ENCODE data around the gene CCDC57.

Gene CCDC57

GRCh38 chr17:82126556-82127314 is 85.9 kb downstream of the CCDC57 start:
- Histone ChIP-seq H3K4me1 (ENCODE audit: control insufficient read depth, insufficient read depth, low read length) (no peaks in the 10 kb centered on the region), H3K9me3 (ENCODE audit: control insufficient read depth, insufficient read depth, low read length) (no peaks in the 10 kb centered on the region), H3K4me3 (ENCODE audit: low read depth, low read length) (no peak overlapping the region), H3K36me3 (ENCODE audit: control insufficient read depth, insufficient read depth, low read length) (peaks cover 5% of the 10 kb centered on the region), H3K9ac (ENCODE audit: low read depth, low read length) (peak overlapping the region; percentile 13), H3K27me3 (ENCODE audit: control insufficient read depth, insufficient read depth, low read length) (no peaks in the 10 kb centered on the region)

- no peaks in the 10 kb centered on the region for H3K4me1 ChIP-seq (ENCODE audit: control insufficient read depth, insufficient read depth, low read length)
- peaks cover 5% of the 10 kb centered on the region for H3K36me3 ChIP-seq (ENCODE audit: control insufficient read depth, insufficient read depth, low read length)
- no peaks in the 10 kb centered on the region for H3K9me3 ChIP-seq (ENCODE audit: control insufficient read depth, insufficient read depth, low read length)
- no peaks in the 10 kb centered on the region for H3K27me3 ChIP-seq (ENCODE audit: control insufficient read depth, insufficient read depth, low read length)
- no peak overlapping the region for H3K4me3 ChIP-seq (ENCODE audit: low read depth, low read length)
- no peak overlapping the region for H3K9ac ChIP-seq (ENCODE audit: low read depth, low read length)
Observed at GRCh38 chr17:82124101-82124500, 88.5 kb downstream of the CCDC57 start.

- Histone ChIP-seq H3K4me1 (ENCODE audit: control insufficient read depth, insufficient read depth, low read length) (peaks cover 2% of the 10 kb centered on the region), H3K27me3 (ENCODE audit: control insufficient read depth, insufficient read depth, low read length) (no peaks in the 10 kb centered on the region), H3K4me3 (ENCODE audit: low read depth, low read length) (no peak overlapping the region), H3K36me3 (ENCODE audit: control insufficient read depth, insufficient read depth, low read length) (peaks cover 5% of the 10 kb centered on the region), H3K9ac (ENCODE audit: low read depth, low read length) (no peak overlapping the region), H3K9me3 (ENCODE audit: control insufficient read depth, insufficient read depth, low read length) (no peaks in the 10 kb centered on the region)
Observed at GRCh38 chr17:82121660-82122629, 90.7 kb downstream of the CCDC57 start.

DNA sequence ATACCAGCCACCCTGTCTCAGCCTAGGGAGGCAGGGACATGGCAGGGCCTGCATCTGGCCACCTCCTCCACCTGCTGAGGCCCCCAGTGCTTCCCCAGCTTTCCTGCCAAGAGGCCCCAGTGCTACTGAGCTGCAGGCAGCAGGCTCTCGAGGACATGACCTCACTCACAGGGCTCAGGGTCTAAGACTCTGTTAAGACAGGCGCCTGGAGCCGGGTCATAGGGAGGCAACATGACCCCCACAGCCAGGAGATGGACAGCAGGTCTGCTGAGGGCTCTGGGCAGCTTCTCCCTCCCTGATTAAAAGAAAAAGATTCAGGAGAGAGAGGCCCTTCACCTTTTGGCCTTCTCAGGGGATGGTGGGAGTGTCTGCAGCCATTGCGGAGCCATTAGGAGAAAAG is 91.4 kb downstream of the CCDC57 start:
- H3K4me1 ChIP-seq (ENCODE audit: control insufficient read depth, insufficient read depth, low read length): peaks cover 2% of the 10 kb centered on the region
- no peak overlapping the region for H3K4me3 ChIP-seq (ENCODE audit: low read depth, low read length)
- no peaks in the 10 kb centered on the region for H3K9me3 ChIP-seq (ENCODE audit: control insufficient read depth, insufficient read depth, low read length)
- no peaks in the 10 kb centered on the region for H3K36me3 ChIP-seq (ENCODE audit: control insufficient read depth, insufficient read depth, low read length)
- H3K27me3 ChIP-seq (ENCODE audit: control insufficient read depth, insufficient read depth, low read length): no peaks in the 10 kb centered on the region
- H3K9ac ChIP-seq (ENCODE audit: low read depth, low read length): no peak overlapping the region

- H3K4me3 ChIP-seq (ENCODE audit: low read depth, low read length): no peak overlapping the region
- H3K4me1 ChIP-seq (ENCODE audit: control insufficient read depth, insufficient read depth, low read length): peaks cover 2% of the 10 kb centered on the region
- H3K27me3 ChIP-seq (ENCODE audit: control insufficient read depth, insufficient read depth, low read length): no peaks in the 10 kb centered on the region
- no peak overlapping the region for H3K9ac ChIP-seq (ENCODE audit: low read depth, low read length)
- H3K36me3 ChIP-seq (ENCODE audit: control insufficient read depth, insufficient read depth, low read length): no peaks in the 10 kb centered on the region
- H3K9me3 ChIP-seq (ENCODE audit: control insufficient read depth, insufficient read depth, low read length): no peaks in the 10 kb centered on the region
Observed at GRCh38 chr17:82120148-82120547, 92.5 kb downstream of the CCDC57 start.

GRCh38 chr17:82118815-82119380 is 93.7 kb downstream of the CCDC57 start:
- no peak overlapping the region for H3K4me3 ChIP-seq (ENCODE audit: low read depth, low read length)

DNA sequence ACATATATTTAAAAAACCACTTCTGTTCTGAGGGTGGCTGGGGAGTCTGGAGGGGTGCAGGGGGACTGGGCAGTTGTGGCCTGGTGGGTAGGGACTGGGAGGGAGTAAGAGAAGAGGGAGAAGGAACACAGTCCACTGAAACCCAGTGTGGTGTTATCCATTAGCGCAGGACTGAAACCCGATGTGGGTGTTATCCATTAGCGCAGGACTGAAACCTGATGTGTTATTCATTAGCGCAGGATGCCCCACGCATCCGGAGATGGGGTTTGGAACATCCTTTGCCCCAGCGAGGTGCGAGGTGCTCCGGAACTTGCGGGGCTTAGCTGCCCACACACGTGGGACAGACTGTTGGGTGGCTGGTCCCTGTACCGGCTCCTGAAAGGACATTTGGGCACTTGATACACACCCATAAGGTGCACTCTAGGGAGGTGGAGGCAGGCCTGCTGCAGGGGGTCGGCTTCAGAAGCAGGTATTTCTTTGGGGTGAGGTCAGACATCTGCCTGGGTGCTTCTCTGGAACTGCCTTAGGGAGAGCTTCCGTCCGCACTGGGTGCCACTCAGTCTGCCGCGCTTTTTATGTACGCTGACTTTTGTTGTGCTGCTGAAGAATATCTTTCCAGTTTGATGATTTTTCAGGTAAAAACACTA is 94.4 kb downstream of the CCDC57 start:
- peaks cover 2% of the 10 kb centered on the region for H3K4me1 ChIP-seq (ENCODE audit: control insufficient read depth, insufficient read depth, low read length)
- H3K4me3 ChIP-seq (ENCODE audit: low read depth, low read length): no peak overlapping the region
- no peaks in the 10 kb centered on the region for H3K36me3 ChIP-seq (ENCODE audit: control insufficient read depth, insufficient read depth, low read length)
- H3K27me3 ChIP-seq (ENCODE audit: control insufficient read depth, insufficient read depth, low read length): no peaks in the 10 kb centered on the region
- no peak overlapping the region for H3K9ac ChIP-seq (ENCODE audit: low read depth, low read length)
- no peaks in the 10 kb centered on the region for H3K9me3 ChIP-seq (ENCODE audit: control insufficient read depth, insufficient read depth, low read length)

More at GRCh38 chr17:82118815-82119380, 93.7 kb downstream of the CCDC57 start:
- no peaks in the 10 kb centered on the region for H3K27me3 ChIP-seq (ENCODE audit: control insufficient read depth, insufficient read depth, low read length)
- no peaks in the 10 kb centered on the region for H3K9me3 ChIP-seq (ENCODE audit: control insufficient read depth, insufficient read depth, low read length)
- no peaks in the 10 kb centered on the region for H3K36me3 ChIP-seq (ENCODE audit: control insufficient read depth, insufficient read depth, low read length)
- H3K4me1 ChIP-seq (ENCODE audit: control insufficient read depth, insufficient read depth, low read length): peaks cover 2% of the 10 kb centered on the region
- no peak overlapping the region for H3K9ac ChIP-seq (ENCODE audit: low read depth, low read length)

GRCh38 chr17:82117139-82118090 is 95.2 kb downstream of the CCDC57 start:
- Histone ChIP-seq H3K4me3 (ENCODE audit: low read depth, low read length) (no peak overlapping the region), H3K4me1 (ENCODE audit: control insufficient read depth, insufficient read depth, low read length) (peaks cover 2% of the 10 kb centered on the region), H3K9me3 (ENCODE audit: control insufficient read depth, insufficient read depth, low read length) (no peaks in the 10 kb centered on the region), H3K27me3 (ENCODE audit: control insufficient read depth, insufficient read depth, low read length) (no peaks in the 10 kb centered on the region), H3K36me3 (ENCODE audit: control insufficient read depth, insufficient read depth, low read length) (no peaks in the 10 kb centered on the region), H3K9ac (ENCODE audit: low read depth, low read length) (no peak overlapping the region)

DNA sequence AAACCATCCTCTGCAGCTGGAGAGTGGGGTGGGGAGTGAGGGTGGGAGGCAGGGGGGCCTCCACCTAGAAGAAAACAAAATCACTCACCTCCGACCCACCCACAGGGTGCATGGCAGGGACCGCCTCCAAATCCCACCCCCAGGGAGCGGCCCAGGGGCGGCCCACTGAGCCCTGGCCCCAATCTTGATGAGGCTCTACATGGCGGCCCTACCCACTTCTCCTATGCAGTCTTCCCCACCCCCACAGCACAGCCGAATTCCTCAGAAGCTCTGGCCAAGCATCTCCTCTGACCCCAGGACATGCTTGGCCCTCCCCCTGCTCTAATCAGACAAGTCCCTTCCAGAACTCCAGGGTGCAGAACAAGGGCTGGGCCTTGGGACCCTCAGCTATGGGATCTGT is 96.4 kb downstream of the CCDC57 start:
- Histone ChIP-seq H3K27me3 (ENCODE audit: control insufficient read depth, insufficient read depth, low read length) (no peaks in the 10 kb centered on the region), H3K4me1 (ENCODE audit: control insufficient read depth, insufficient read depth, low read length) (peaks cover 2% of the 10 kb centered on the region), H3K4me3 (ENCODE audit: low read depth, low read length) (no peak overlapping the region), H3K9me3 (ENCODE audit: control insufficient read depth, insufficient read depth, low read length) (no peaks in the 10 kb centered on the region), H3K9ac (ENCODE audit: low read depth, low read length) (no peak overlapping the region), H3K36me3 (ENCODE audit: control insufficient read depth, insufficient read depth, low read length) (no peaks in the 10 kb centered on the region)

DNA sequence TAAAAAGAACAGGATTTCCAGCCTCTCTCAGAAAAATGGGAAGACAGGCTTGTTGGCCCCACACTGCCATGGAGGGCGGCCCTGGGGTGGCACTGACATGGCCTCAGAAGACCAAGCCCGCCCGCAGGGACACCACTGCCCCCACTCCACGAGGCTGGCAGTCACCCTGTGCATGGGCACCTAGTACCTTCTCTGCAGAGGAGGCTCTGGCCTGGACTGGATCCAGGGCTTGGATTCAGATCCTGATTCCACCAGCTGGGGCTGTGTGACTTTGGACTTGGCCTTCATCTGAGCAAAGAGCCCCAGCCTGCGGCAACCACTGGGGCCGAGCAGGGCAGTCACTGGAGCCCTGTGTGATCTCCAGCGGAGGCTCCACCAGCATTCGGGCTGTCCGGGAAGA is 97.8 kb downstream of the CCDC57 start:
- Histone ChIP-seq H3K9me3 (ENCODE audit: control insufficient read depth, insufficient read depth, low read length) (no peaks in the 10 kb centered on the region), H3K9ac (ENCODE audit: low read depth, low read length) (no peak overlapping the region), H3K36me3 (ENCODE audit: control insufficient read depth, insufficient read depth, low read length) (no peaks in the 10 kb centered on the region), H3K27me3 (ENCODE audit: control insufficient read depth, insufficient read depth, low read length) (no peaks in the 10 kb centered on the region), H3K4me3 (ENCODE audit: low read depth, low read length) (no peak overlapping the region), H3K4me1 (ENCODE audit: control insufficient read depth, insufficient read depth, low read length) (peaks cover 2% of the 10 kb centered on the region)
